Measurements from ENCODE around the gene GNG12. TPM values are rescaled to one million over a fixed set of nuclear protein-coding genes. Genes with fewer than 3 reads are reported as not detected.

The GNG12 gene
- total and polyA plus RNA-seq, 9 of the 15 experiments (the other 6 are each of a cell fraction or from before 2014, with no cell fraction given), result 2.6 to 6.0 (median 4.1) TPM

DNA sequence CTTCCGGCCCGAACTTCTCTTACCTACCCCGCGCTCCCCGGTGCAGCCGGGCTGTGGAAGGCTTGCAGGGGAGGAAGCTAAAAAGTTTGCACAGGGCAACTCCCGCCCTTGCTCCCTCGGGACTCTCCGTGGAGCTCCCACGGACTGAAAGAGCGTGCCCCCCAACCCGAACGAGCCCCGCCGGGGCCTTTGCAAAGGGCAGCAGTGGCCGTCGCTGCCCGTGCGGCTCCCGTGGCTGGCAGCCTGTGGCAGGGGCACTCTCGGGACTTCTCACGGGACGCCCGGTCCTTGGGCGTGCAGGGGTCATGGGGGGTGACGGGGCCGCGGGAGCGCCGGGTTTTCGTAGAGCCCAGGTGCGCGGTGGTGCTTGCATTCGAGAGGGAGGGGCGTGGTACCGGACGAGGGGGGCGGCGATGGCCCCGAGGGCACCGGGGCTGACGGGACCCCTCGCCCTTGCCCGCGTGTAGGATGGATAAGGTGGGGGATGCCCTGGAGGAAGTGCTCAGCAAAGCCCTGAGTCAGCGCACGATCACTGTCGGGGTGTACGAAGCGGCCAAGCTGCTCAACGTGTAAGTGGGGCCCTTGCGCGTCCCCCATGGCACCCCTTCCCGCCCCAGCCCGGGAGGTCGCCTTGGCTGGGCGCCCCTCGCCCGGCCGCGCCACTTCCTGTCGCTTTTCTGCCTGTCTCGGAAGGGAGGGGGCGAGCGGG lies 147.6 kb downstream of the GNG12 start (continued):
- TF ChIP-seq, protein P1, sequence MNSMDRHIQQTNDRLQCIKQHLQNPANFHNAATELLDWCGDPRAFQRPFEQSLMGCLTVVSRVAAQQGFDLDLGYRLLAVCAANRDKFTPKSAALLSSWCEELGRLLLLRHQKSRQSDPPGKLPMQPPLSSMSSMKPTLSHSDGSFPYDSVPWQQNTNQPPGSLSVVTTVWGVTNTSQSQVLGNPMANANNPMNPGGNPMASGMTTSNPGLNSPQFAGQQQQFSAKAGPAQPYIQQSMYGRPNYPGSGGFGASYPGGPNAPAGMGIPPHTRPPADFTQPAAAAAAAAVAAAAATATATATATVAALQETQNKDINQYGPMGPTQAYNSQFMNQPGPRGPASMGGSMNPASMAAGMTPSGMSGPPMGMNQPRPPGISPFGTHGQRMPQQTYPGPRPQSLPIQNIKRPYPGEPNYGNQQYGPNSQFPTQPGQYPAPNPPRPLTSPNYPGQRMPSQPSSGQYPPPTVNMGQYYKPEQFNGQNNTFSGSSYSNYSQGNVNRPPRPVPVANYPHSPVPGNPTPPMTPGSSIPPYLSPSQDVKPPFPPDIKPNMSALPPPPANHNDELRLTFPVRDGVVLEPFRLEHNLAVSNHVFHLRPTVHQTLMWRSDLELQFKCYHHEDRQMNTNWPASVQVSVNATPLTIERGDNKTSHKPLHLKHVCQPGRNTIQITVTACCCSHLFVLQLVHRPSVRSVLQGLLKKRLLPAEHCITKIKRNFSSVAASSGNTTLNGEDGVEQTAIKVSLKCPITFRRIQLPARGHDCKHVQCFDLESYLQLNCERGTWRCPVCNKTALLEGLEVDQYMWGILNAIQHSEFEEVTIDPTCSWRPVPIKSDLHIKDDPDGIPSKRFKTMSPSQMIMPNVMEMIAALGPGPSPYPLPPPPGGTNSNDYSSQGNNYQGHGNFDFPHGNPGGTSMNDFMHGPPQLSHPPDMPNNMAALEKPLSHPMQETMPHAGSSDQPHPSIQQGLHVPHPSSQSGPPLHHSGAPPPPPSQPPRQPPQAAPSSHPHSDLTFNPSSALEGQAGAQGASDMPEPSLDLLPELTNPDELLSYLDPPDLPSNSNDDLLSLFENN (IDR thresholded peaks at IDR 0.05; ENCODE audit: low read depth in 2 of 2, low read length in 2 of 2), result no peak
- TF ChIP-seq MAFK (IDR thresholded peaks at IDR 0.05; ENCODE audit: low read length) (peak; percentile 31; the same call in 1 of the 2 replicates), NFIC (IDR thresholded peaks at IDR 0.05) (0 out of 2 replicates have a peak, but pooled peaks have one; percentile 10), CBFA2T2 (conservative IDR thresholded peaks at IDR 0.05) (no peak), EZH2 (IDR thresholded peaks at IDR 0.05; ENCODE audit: borderline replicate concordance, low read depth, low read length) (no peak), ZNF175 (CRISPR knock-in tag; IDR thresholded peaks at IDR 0.05; ENCODE audit: low read depth) (no peak), ZNF165 (CRISPR knock-in tag; IDR thresholded peaks at IDR 0.05; ENCODE audit: borderline replicate concordance) (no peak), ZNF174 (CRISPR knock-in tag; IDR thresholded peaks at IDR 0.05) (no peak), ZNF766 (CRISPR knock-in tag; conservative IDR thresholded peaks at IDR 0.05) (peak; percentile 30; the same call in 1 of the 2 replicates), XRCC3 (IDR thresholded peaks at IDR 0.05) (no peak), CCAR2 (IDR thresholded peaks at IDR 0.05; ENCODE audit: low read depth, low read length) (no peak), NFYB (IDR thresholded peaks at IDR 0.05; ENCODE audit: extremely low read depth, insufficient read length) (no peak), POLR2H (tag; IDR thresholded peaks at IDR 0.05; ENCODE audit: low read depth) (no peak), ZNF445 (CRISPR knock-in tag; IDR thresholded peaks at IDR 0.05; ENCODE audit: low read depth) (no peak), ZNF146 (CRISPR knock-in tag; IDR thresholded peaks at IDR 0.05; ENCODE audit: unreplicated experiment) (no peak), ZNF79 (CRISPR knock-in tag; IDR thresholded peaks at IDR 0.05; ENCODE audit: low read depth) (no peak), MED1 (CRISPR knock-in tag; IDR thresholded peaks at IDR 0.05; ENCODE audit: borderline replicate concordance) (no peak; the same call in 1 of the 2 replicates)
- TF ChIP-seq, protein P2, sequence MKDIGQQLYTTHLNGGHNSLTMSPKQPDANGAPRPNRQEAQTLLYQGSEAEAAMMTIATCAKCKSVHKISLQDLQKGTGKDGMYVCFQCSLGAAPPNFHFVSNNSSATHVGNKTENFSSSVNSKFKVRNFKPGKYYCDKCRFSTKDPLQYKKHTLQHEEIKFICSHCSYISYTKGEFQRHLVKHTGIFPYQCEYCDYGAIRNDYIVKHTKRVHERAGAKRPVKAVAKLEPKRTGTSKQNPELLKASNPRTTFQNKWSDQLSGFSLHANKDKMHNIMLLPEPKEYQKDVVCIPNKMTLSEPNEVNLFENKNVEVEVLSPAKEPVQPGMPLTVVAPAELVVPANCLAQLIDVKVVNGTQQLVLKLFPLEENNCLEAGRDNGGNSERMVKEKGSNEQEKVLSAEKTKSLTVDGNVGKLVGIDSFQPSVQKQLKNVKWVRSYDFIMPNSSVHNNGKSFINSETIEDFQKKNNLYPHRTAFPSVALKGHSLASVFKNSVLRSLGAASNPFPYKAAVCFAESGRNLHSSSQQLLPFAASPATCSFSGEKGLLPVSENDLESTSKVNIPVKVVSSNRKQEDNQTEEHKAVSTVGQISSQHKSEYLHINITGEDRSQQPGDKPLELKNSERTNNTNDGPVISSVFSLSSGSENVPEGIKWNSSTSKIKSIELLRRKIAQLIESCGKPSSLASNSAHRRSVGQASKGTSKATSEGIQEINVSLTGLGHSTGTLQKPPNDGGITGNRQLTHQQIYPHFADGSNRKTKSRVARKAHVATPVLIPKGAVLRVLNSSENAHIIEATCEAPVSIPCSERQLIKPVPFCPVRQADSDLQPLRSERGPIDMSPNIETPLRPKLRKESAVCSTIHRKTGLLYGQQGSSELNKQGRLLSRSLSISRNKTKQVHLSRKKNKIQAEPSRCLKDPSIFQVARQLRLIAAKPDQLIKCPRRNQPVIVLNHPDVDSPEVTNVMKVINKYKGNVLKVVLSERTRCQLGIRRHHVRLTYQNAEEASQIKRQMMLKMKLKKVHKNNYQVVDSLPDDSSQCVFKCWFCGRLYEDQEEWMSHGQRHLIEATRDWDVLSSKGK (CRISPR knock-in tag; IDR thresholded peaks at IDR 0.05), result no peak
- TF ChIP-seq, protein P3, sequence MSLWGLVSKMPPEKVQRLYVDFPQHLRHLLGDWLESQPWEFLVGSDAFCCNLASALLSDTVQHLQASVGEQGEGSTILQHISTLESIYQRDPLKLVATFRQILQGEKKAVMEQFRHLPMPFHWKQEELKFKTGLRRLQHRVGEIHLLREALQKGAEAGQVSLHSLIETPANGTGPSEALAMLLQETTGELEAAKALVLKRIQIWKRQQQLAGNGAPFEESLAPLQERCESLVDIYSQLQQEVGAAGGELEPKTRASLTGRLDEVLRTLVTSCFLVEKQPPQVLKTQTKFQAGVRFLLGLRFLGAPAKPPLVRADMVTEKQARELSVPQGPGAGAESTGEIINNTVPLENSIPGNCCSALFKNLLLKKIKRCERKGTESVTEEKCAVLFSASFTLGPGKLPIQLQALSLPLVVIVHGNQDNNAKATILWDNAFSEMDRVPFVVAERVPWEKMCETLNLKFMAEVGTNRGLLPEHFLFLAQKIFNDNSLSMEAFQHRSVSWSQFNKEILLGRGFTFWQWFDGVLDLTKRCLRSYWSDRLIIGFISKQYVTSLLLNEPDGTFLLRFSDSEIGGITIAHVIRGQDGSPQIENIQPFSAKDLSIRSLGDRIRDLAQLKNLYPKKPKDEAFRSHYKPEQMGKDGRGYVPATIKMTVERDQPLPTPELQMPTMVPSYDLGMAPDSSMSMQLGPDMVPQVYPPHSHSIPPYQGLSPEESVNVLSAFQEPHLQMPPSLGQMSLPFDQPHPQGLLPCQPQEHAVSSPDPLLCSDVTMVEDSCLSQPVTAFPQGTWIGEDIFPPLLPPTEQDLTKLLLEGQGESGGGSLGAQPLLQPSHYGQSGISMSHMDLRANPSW (CRISPR knock-in tag; IDR thresholded peaks at IDR 0.05), result no peak

Data from K562 (cell line).